22Rv1 (cell line): ENCODE results near the gene RPS14.

ENCODE experiments used
- CTCF ChIP-seq: fragments of 450-650 bp; IDR thresholded peaks from 2 replicates; pipeline ENCODE4 v1.5.1; 2017; ENCODE audit warnings: mild to moderate bottlenecking
- ZFX ChIP-seq: fragments of 450-650 bp; IDR thresholded peaks from 2 replicates; pipeline ENCODE4 v1.6.1; 2017; ENCODE audit warnings: antibody characterized with exemption, borderline replicate concordance

DNA sequence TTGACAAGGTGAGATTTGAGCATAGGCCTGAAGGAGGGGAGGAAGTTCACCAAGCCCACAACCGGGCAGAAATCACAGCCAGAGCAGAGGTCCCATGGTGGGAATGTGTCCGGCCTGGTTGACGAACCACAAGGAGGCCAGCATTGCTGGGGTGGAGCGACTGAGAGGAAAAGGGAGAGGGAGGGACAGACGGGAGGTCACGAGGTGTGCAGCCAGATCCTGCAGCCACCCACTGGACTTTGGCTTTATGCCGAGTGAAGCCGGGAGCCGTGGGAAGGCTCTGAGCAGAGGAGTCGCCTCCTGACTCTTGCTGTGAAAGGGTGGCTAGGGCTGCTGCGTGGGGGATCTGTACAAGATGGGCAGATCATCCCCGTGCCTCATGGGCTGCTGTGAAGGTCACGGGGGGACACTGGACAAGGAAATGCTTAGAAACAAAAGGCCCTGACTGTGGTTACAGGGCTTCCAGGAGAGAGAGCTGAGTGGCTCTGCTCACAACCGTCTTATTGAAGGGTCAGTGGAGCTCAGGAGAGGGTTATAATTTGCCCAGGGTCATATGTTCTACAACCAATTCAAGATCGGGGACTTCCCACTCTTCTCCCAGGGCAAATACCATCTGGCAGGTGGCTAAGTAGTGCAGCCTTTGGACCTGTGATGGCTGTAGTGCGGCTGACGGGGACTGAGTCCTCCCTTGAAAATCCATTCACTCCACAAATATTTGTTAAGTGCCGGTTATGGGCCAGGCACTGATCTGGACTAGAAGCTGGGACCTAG, 21.2 kb downstream of the RPS14 start:
- no peak for TF ChIP-seq CTCF
- no peak for TF ChIP-seq ZFX
